Heart left ventricle (tissue), 13 donors: ENCODE measurements around the gene PRSS2.
"Not testable (repeated sequence)": the region's sequence is repeated elsewhere in the genome, so short reads cannot be mapped to it uniquely, and the experiment has no call there.

Experiments
- POLR2A ChIP-seq, 2 donors: fragments of 450-650 bp; IDR thresholded peaks; one replicate each; pipeline ENCODE4 v1.6.1; 2017; ENCODE audit warnings: antibody characterized with exemption in 2 of 2, mild to moderate bottlenecking in 2 of 2, moderate library complexity in 2 of 2
- TF ChIP-seq, protein P1 (sequence below), 12 donors: fragments of 200-600 bp; sonication (generic) in 4 of 12; IDR thresholded peaks; one replicate each; pipeline versions ENCODE4 v1.5.0 to v1.8.0; 2018 to 2022; ENCODE audit warnings: antibody characterized with exemption in 12 of 12, mild to moderate bottlenecking in 5 of 12
- donor health status: ischemic (EF 13 %, LVEDD 7.1; RV severe dilation, severe dysfunction).
- donor health status: DM: no; HTN: yes; CAD: no.
- donor health status: DM: no; HTN: no; CAD: no.
- donor health status: ischemic (EF 25% LVEDD 6.9; RV normal size, moderate dysfunction).
- donor health status: ischemic (EF 25% LVEDD 5.7; RV mildly dilated, moderate dysfunction).
- donor health status: ischemic (EF 35%, LVEDD 5.7; RV mildly dilated, moderate dysfunction).
- donor health status: nonischemic (EF 11% LVEDD 7.7; RV severe dilation, severe dysfunction).
- donor health status: DM: yes; HTN: yes; CAD: no.
- donor health status: PGD.
- donor health status: ischemic (EF 29% LVEDD 5.4; RV normal size, mild dysfunction).
- donor health status: nonischemic (EF 23%, LVEDD 6.1; RV moderate dilation, normal function).

DNA sequence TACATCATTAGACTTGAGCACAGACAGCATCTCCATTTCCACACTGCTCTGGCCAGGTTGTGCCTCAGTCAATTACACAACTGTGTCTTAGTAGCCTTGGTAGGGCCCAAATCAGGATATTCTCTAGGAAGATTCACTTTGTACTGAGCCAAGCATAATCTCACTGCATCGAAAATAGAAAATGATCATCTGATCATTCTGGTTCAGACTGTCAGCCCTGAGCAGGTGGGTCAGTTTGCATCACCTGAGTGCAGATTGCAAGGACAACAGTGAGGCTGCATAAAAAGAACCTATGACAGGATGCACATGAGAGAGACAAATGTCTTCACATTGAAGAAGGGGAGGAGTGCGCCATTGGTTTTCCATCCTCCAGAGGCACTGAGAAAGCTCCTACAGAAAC is 22.4 kb upstream of the PRSS2 start:
- TF ChIP-seq, protein P1, sequence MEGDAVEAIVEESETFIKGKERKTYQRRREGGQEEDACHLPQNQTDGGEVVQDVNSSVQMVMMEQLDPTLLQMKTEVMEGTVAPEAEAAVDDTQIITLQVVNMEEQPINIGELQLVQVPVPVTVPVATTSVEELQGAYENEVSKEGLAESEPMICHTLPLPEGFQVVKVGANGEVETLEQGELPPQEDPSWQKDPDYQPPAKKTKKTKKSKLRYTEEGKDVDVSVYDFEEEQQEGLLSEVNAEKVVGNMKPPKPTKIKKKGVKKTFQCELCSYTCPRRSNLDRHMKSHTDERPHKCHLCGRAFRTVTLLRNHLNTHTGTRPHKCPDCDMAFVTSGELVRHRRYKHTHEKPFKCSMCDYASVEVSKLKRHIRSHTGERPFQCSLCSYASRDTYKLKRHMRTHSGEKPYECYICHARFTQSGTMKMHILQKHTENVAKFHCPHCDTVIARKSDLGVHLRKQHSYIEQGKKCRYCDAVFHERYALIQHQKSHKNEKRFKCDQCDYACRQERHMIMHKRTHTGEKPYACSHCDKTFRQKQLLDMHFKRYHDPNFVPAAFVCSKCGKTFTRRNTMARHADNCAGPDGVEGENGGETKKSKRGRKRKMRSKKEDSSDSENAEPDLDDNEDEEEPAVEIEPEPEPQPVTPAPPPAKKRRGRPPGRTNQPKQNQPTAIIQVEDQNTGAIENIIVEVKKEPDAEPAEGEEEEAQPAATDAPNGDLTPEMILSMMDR (IDR thresholded peaks at IDR 0.05): not testable (repeated sequence)
- TF ChIP-seq POLR2A (IDR thresholded peaks at IDR 0.05): not testable (repeated sequence)
